C4-2B (cell line): Measurements from ENCODE around the gene UGT1A9.

Source experiments
- CTCF ChIP-seq: fragments of 450-650 bp; conservative IDR thresholded peaks from 2 replicates; pipeline ENCODE4 v1.5.1; 2017; ENCODE audit warnings: mild to moderate bottlenecking
- ZFX ChIP-seq: fragments of 450-650 bp; IDR thresholded peaks from 2 replicates; pipeline ENCODE4 v1.6.1; 2017

DNA sequence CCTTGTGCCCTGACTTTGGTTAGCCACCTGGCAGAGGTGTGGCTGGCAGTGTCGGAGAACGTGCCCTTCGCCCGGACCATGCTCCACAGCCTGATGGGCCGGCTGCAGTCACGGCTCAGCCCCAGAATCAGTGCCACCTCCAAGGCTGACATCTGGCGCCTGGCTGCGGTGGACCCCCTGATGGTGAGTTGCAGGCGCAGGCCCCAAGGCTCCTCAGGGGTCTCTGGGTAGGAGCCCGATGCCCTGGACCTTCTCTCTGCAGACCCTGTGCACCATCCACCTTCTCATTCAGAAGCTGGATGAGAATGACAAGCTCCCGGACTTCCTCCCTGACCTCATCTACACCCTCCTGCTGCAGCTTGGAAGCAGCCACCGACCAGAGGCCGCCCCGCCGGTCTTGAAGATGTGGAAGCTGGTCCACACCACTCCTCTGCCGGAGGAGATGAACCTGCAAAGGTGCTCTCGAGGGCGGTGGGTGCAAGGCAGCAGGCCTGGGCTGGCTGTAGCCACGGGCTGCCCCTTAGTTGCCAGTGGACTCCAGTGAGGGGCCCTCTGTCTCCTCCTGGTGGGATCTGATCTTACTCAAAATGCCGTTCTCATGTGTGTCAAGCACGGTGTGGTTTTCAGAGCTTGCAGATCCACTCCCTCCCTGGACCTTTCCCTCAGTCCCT lies 150.5 kb downstream of the UGT1A9 start:
- TF ChIP-seq CTCF: no peak
- TF ChIP-seq ZFX: no peak
